ENCODE data around the gene PPP2R2D.
"Not testable (repeated sequence)": the region's sequence is repeated elsewhere in the genome, so short reads cannot be mapped to it uniquely, and the experiment has no call there.

PPP2R2D gene

GRCh38 chr10:131943021-131943814 lies 42.4 kb downstream of the PPP2R2D start:
- Mint-ChIP-seq H3K4me1 (ENCODE audit: low read depth) (peaks cover 1% of the 10 kb centered on the region), H3K9me3 (no peaks in the 10 kb centered on the region), H3K27me3 (ENCODE audit: low read depth) (no peaks in the 10 kb centered on the region), H3K27ac (no peak overlapping the region), H3K4me3 (no peak overlapping the region), H3K36me3 (ENCODE audit: low read depth) (peaks cover 56% of the 10 kb centered on the region)
- no peak for DNase-seq (ENCODE audit: low spot score)

GRCh38 chr10:131944412-131944811 lies 43.6 kb downstream of the PPP2R2D start:
- no peak for DNase-seq (ENCODE audit: low spot score)
- Mint-ChIP-seq H3K27ac (no peak overlapping the region), H3K4me1 (ENCODE audit: low read depth) (peaks cover 1% of the 10 kb centered on the region), H3K27me3 (ENCODE audit: low read depth) (no peaks in the 10 kb centered on the region), H3K4me3 (no peak overlapping the region), H3K9me3 (no peaks in the 10 kb centered on the region), H3K36me3 (ENCODE audit: low read depth) (peaks cover 55% of the 10 kb centered on the region)

GRCh38 chr10:131944976-131945695 lies 44.3 kb downstream of the PPP2R2D start:
- H3K27ac Mint-ChIP-seq: no peak overlapping the region
- H3K4me3 Mint-ChIP-seq: no peak overlapping the region
- peaks cover 1% of the 10 kb centered on the region for H3K4me1 Mint-ChIP-seq (ENCODE audit: low read depth)
- no peak for DNase-seq (ENCODE audit: low spot score)
- H3K36me3 Mint-ChIP-seq (ENCODE audit: low read depth): peaks cover 52% of the 10 kb centered on the region
- no peaks in the 10 kb centered on the region for H3K27me3 Mint-ChIP-seq (ENCODE audit: low read depth)
- no peaks in the 10 kb centered on the region for H3K9me3 Mint-ChIP-seq

- no peak for DNase-seq (ENCODE audit: low spot score)
- Mint-ChIP-seq H3K9me3 (no peaks in the 10 kb centered on the region), H3K4me3 (no peak overlapping the region), H3K27me3 (ENCODE audit: low read depth) (no peaks in the 10 kb centered on the region), H3K27ac (no peak overlapping the region), H3K36me3 (ENCODE audit: low read depth) (peaks cover 47% of the 10 kb centered on the region), H3K4me1 (ENCODE audit: low read depth) (peaks cover 1% of the 10 kb centered on the region)
These were observed 45.5 kb downstream of the PPP2R2D start for GRCh38 chr10:131946321-131946751.

- no peaks in the 10 kb centered on the region for H3K27me3 Mint-ChIP-seq (ENCODE audit: low read depth)
- no peak overlapping the region for H3K27ac Mint-ChIP-seq
- no peaks in the 10 kb centered on the region for H3K9me3 Mint-ChIP-seq
- no peak overlapping the region for H3K4me3 Mint-ChIP-seq
- peaks cover 46% of the 10 kb centered on the region for H3K36me3 Mint-ChIP-seq (ENCODE audit: low read depth)
- H3K4me1 Mint-ChIP-seq (ENCODE audit: low read depth): peaks cover 1% of the 10 kb centered on the region
- DNase-seq (ENCODE audit: low spot score): no peak
These were observed 46.1 kb downstream of the PPP2R2D start for GRCh38 chr10:131946880-131947279.

- no peak overlapping the region for H3K4me3 Mint-ChIP-seq
- H3K9me3 Mint-ChIP-seq: no peaks in the 10 kb centered on the region
- no peak overlapping the region for H3K27ac Mint-ChIP-seq
- peaks cover 1% of the 10 kb centered on the region for H3K4me1 Mint-ChIP-seq (ENCODE audit: low read depth)
- DNase-seq (ENCODE audit: low spot score): no peak
- H3K36me3 Mint-ChIP-seq (ENCODE audit: low read depth): peaks cover 39% of the 10 kb centered on the region
- no peaks in the 10 kb centered on the region for H3K27me3 Mint-ChIP-seq (ENCODE audit: low read depth)
These were observed 47.0 kb downstream of the PPP2R2D start for GRCh38 chr10:131947631-131948347.

GRCh38 chr10:131948501-131948900 lies 47.7 kb downstream of the PPP2R2D start:
- Mint-ChIP-seq H3K4me1 (ENCODE audit: low read depth) (peaks cover 1% of the 10 kb centered on the region), H3K27ac (no peak overlapping the region), H3K36me3 (ENCODE audit: low read depth) (peaks cover 39% of the 10 kb centered on the region), H3K27me3 (ENCODE audit: low read depth) (no peaks in the 10 kb centered on the region), H3K4me3 (no peak overlapping the region), H3K9me3 (no peaks in the 10 kb centered on the region)
- no peak for DNase-seq (ENCODE audit: low spot score)

- DNase-seq (ENCODE audit: low spot score): no peak
- no peaks in the 10 kb centered on the region for H3K4me1 Mint-ChIP-seq (ENCODE audit: low read depth)
- H3K4me3 Mint-ChIP-seq: no peak overlapping the region
- no peaks in the 10 kb centered on the region for H3K9me3 Mint-ChIP-seq
- no peak overlapping the region for H3K27ac Mint-ChIP-seq
- peaks cover 43% of the 10 kb centered on the region for H3K36me3 Mint-ChIP-seq (ENCODE audit: low read depth)
- no peaks in the 10 kb centered on the region for H3K27me3 Mint-ChIP-seq (ENCODE audit: low read depth)
These were observed 48.4 kb downstream of the PPP2R2D start for GRCh38 chr10:131949041-131949862.

GRCh38 chr10:131949908-131950307 lies 49.1 kb downstream of the PPP2R2D start:
- H3K4me1 Mint-ChIP-seq (ENCODE audit: low read depth); H3K27ac Mint-ChIP-seq; H3K9me3 Mint-ChIP-seq; H3K4me3 Mint-ChIP-seq; H3K27me3 Mint-ChIP-seq (ENCODE audit: low read depth); DNase-seq (ENCODE audit: low spot score): not testable (repeated sequence)
- peaks cover 44% of the 10 kb centered on the region for H3K36me3 Mint-ChIP-seq (ENCODE audit: low read depth)

- H3K27me3 Mint-ChIP-seq (ENCODE audit: low read depth): no peaks in the 10 kb centered on the region
- H3K4me3 Mint-ChIP-seq: no peak overlapping the region
- no peaks in the 10 kb centered on the region for H3K9me3 Mint-ChIP-seq
- peaks cover 57% of the 10 kb centered on the region for H3K36me3 Mint-ChIP-seq (ENCODE audit: low read depth)
- H3K4me1 Mint-ChIP-seq (ENCODE audit: low read depth): no peaks in the 10 kb centered on the region
- no peak overlapping the region for H3K27ac Mint-ChIP-seq
- no peak for DNase-seq (ENCODE audit: low spot score)
These were observed 53.7 kb downstream of the PPP2R2D start for GRCh38 chr10:131954356-131954965.

GRCh38 chr10:131955591-131956340 lies 55.0 kb downstream of the PPP2R2D start:
- Mint-ChIP-seq H3K27me3 (ENCODE audit: low read depth) (no peaks in the 10 kb centered on the region), H3K4me3 (no peak overlapping the region), H3K27ac (no peak overlapping the region), H3K36me3 (ENCODE audit: low read depth) (peaks cover 56% of the 10 kb centered on the region), H3K4me1 (ENCODE audit: low read depth) (no peaks in the 10 kb centered on the region), H3K9me3 (no peaks in the 10 kb centered on the region)
- no peak for DNase-seq (ENCODE audit: low spot score)

- H3K36me3 Mint-ChIP-seq (ENCODE audit: low read depth): peaks cover 42% of the 10 kb centered on the region
These were observed 59.0 kb downstream of the PPP2R2D start for GRCh38 chr10:131959841-131960240.

More at GRCh38 chr10:131959841-131960240, 59.0 kb downstream of the PPP2R2D start:
- peaks cover 6% of the 10 kb centered on the region for H3K4me1 Mint-ChIP-seq (ENCODE audit: low read depth)
- no peak for DNase-seq (ENCODE audit: low spot score)
- H3K9me3 Mint-ChIP-seq: no peaks in the 10 kb centered on the region
- no peaks in the 10 kb centered on the region for H3K27me3 Mint-ChIP-seq (ENCODE audit: low read depth)
- no peak overlapping the region for H3K27ac Mint-ChIP-seq
- no peak overlapping the region for H3K4me3 Mint-ChIP-seq
